NCI-H1048 (cell line): ENCODE data around the gene PBX2.
"Not testable (repeated sequence)": the region's sequence is repeated elsewhere in the genome, so short reads cannot be mapped to it uniquely, and the experiment has no call there.

ENCODE experiments used
- DNase-seq: peaks from one replicate; lab custom pipeline; 2025; lab: John Stamatoyannopoulos, UW

Gene PBX2

GRCh38 chr6:32186151-32186840 lies 3.7 kb downstream of the PBX2 start:
- not testable (repeated sequence) for DNase-seq

DNA sequence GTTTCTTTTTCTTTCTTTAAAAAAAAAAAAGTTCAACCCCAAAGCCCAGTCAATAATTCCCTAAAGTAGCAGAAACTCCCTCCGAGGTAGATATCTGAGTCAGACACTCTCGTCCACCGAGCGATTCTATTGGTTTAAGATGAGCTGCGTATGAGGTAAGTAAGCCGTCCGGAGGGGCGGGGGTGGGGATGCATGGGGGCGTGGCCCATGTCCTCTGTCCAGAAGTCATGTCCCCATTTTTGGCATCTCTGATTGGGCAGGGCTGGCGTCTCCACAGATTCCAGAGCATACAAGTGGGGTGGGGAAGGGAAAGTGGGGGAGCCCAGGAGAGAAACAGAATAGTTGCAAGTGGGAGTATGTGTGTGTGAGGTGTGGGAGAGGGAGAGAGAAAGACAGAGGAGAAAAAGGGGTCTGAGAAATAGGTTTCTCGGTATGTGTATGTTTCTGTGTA lies 4.3 kb downstream of the PBX2 start:
- not testable (repeated sequence) for DNase-seq

DNA sequence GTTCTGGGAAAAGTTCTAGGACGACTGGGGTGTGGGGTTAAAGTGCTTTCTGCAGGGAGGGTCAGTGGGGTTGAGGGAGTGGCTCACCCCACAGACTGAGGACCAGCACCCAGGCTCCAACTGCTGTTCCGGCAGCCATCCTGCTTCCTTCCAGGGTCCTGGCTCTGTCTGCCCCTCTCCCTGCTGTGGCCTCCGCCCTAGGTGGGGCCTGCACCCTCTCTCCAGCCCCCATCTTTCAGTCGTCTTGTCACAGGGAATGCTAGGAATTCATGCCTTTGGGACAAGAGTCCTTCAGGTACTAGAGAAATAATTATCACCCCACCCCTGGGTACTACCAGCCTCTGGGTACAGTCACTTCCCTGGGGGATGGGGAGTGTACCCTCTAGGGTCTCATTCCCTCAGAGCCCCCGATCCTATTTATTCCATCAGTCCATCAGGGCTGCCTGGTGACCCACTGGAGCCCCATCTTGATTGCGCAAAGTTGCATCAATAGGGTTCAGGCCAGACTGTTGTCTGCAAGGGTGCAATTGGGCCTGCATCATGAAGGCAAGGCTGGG lies 5.8 kb downstream of the PBX2 start, which contains the start of gene AGER:
TSS of gene AGER (minus strand) at position 170 of the 557 bp plus-strand sequence. CDS start at position 139, 31 bp downstream.
- no peak for DNase-seq

DNA sequence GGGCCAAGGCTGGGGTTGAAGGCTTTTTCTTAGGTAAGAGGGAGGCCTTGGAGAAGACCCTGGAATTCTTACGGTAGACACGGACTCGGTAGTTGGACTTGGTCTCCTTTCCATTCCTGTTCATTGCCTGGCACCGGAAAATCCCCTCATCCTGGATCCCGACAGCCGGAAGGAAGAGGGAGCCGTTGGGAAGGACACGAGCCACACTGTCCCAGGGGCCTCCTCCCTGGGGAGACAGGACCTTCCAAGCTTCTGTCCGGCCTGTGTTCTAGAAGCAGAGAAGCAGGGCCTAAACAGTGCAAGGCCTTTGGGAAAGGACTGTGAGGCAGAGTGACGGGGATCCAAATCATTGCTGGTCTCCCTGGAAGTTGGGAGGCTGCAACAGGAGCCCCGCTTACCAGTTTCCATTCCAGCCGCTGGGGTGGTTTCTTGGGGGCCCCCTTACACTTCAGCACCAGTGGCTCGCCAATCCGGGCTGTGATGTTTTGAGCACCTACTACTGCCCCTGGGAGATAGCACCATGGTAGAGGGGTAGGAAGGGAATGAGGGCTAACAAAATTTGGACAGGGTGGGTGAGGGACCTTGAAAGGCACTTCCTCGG lies 6.4 kb downstream of the PBX2 start:
- DNase-seq = no peak

DNA sequence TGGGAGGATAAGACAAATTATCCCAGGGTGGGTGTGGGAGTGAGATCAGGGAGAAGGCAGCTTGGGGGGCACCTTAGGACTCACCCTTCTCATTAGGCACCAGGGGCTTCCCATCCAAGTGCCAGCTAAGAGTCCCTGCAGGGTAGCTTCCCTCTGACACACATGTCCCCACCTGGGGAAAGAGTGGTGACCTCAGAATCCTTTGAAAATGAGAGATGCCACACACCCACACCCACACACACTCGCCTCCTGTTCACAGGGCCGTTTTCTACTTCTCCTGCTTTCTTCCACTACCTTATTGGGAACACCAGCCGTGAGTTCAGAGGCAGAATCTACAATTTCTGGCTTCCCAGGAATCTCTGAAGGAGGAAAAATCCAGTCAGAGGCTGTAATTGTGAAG lies 7.0 kb downstream of the PBX2 start:
- no peak for DNase-seq

GRCh38 chr6:32182555-32182981 lies 7.4 kb downstream of the PBX2 start:
- no peak for DNase-seq

GRCh38 chr6:32181915-32182529 lies 8.0 kb downstream of the PBX2 start:
- DNase-seq = no peak

DNA sequence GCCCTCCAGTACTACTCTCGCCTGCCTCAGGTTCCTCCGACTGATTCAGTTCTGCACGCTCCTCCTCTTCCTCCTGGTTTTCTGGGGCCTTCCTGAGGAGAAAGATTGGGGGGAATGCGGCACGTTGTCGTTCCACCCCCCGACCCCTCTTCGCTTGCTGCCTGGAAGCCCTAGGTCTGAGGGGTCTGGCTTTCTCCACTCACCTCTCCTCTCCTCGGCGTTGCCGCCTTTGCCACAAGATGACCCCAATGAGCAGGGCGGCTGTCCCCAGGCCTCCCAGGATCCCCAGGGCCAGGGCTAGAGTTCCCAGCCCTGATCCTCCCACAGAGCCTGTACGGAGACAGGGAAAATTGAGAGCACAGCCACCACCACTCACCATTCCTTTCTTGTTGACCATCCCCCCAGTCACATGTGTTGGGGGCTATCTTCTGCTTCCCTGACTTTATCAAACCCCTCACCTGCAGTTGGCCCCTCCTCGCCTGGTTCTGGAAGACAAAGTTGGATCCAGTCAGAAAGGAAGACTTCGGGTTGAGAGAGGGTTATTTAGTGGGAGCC lies 8.8 kb downstream of the PBX2 start:
- DNase-seq = no peak

GRCh38 chr6:32179766-32180405 lies 10.1 kb downstream of the PBX2 start:
- DNase-seq = no peak

DNA sequence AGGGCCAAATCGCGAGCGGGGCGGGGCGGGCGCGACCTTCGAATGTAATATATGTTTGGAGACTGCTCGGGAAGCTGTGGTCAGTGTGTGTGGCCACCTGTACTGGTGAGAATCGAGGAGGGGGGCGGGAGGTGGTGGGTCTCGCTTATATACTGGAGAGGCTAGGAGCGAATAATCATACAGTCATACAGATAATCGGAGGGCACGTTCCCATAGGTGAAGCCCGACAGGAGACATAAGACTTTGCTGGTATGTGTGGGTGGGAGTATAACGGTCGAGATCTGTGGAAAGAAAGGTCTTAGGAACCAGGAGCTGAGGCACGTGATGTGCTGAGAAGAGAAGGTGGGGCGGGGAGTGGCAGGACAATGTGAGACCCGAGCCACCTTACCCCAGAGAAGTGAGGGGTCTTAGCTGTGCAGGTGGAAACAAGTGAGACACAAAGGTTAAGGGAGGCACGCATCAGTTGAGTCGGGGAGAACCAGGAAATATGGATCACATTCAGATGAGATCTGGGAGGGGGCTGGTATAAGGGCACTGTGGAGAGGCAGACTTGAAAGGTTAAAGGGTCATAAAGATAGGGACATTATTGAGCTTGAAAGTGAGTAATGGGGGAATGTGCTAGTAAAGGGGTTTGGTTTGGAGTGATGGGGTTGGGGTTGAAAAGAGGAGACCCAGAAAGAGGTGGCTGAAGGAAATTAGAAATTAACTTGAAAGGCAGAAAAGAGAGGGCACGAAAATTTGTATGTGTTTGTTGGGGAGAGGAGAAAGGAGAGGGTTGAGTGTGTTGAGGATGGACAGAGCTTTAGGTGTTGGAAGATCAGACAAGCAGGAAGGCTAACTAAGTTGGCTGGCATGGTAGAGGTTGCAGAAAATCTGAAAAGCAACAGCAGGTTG lies 11.2 kb downstream of the PBX2 start:
- DNase-seq = no peak

GRCh38 chr6:32177788-32178546 lies 12.0 kb downstream of the PBX2 start, which contains the start of gene RNF5:
Gene RNF5 (plus strand): TSS chr6:32178405. CDS start chr6:32178512, 107 bp downstream.
- DNase-seq = peak; percentile 99

DNA sequence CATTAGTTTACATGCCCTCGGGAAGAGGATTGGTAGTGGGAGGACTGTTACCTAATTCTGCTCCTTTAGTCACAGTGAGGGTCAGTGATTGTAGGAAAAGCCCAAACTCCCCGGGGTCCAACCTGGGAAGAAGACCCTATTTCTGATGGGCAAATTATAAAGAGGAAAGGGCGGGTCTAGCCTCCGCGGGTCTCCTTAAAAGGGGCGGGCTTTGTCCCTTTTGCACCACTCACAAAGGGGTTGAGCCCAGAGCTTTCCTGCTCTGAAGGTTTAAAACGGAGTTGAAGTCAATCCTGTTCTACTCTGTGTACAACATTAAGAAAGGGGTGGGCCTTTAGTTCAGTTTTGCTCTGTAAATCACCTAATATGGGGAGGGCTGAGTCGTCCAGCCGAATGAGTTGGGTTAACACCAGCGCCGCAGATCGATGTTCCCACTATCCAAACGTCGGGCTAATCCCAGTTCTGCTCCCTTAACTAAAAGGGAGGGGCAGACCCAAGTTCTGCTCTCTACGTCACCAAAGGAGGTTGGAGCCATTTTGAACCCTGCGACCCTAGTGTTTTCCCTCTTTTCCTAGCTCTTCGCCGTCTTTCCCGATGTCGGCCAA lies 12.7 kb downstream of the PBX2 start:
- DNase-seq = no peak

GRCh38 chr6:32176476-32177182 lies 13.4 kb downstream of the PBX2 start:
- DNase-seq = no peak

DNA sequence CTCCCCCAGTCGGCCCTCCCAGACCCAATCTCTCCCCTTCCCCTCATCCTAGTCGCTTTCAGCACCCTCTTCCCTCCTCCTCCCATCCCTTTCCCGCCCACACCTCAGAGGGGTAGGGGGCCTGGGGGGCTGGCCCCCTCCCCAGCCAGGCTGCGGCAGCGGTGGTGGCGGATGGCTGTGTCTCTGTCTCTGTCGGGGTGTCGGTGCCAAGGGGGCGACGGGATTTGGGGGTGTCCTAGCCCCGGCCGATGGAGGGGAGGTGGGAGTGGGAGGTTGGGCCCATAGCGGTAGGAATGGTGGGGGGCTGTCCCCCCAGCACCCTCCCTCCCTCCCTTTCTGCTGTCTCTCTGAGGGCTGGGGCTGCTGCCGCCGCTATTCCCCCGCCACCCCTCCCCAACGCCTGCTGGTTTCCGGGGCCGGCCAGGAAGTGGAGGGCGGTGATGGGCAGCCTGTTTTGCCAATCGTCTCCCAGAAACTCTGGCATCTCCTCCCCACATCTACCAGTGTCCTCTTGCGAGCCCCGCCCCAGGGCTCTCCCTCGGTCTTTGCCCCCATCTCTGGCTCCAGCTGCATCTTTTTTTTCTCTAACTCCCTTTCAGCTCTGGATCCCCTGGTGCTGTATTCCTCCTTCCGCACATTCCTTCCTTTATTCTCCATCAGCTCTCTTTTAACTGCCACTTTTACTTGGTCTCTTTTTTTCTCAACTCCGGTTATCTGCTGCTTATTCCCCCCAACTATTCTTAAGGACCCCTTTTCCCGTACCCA lies 14.1 kb downstream of the PBX2 start, which contains the start of gene AGPAT1:
TSS of gene AGPAT1 (minus strand) at position 374 of the 765 bp plus-strand sequence. CDS start 4,588 bp downstream, outside the sequence.
- peak; percentile 84 for DNase-seq

GRCh38 chr6:32175322-32175710 lies 14.7 kb downstream of the PBX2 start:
- DNase-seq = no peak

GRCh38 chr6:32174416-32174815 lies 15.6 kb downstream of the PBX2 start:
- DNase-seq = no peak

DNA sequence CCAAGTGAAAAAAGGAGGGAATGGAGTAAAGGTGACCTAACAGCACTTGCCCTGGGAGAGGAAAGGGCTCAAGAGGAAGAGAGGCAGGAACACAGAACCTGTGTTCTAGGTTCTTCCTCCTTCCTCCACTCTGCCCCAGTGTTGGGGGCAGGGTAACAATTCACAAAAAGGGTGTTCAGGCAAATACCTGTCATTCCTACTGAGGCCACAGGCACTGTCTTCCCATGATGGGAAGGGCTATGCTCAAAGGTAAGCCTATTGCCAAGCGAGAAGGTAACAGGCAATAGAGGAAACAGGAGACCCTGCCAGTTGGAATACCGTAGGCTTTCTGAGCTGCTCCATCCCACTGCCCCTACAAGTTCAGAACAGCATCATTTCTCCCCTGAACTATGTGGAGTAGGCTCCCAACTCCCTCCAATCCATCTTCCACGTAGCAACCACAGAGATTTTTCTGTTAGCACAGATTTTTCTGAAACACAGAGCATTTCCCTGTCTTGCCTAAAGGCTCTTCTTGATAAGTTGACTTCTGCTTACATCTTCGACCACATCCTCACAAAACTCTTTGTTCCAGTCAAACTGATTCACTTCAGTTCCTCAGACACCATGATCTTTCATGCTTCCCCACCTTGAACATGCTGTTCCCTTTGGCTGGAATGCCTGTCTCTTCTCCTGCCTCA lies 16.8 kb downstream of the PBX2 start:
- no peak for DNase-seq

DNA sequence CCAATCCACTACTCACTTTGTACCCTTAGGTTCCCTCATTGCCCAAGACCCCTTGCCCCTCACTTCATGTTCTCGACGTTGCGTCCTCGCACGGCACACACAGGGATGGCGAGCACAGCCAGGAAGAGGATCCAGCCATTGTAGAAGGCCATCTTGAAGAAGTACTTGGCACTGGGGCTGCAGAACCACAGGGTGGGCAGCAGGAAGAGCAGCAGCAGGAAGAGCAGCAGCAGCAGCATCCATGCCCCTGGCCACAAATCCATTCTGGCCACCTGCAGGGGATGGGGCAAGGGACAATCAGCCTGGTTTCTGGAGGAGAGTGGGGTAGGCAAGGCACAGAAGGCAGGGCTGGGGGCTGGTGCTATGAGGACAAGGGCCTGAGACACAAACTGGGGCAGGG lies 18.8 kb downstream of the PBX2 start:
- DNase-seq = no peak
